ENCODE results near the gene THRB.

DNA sequence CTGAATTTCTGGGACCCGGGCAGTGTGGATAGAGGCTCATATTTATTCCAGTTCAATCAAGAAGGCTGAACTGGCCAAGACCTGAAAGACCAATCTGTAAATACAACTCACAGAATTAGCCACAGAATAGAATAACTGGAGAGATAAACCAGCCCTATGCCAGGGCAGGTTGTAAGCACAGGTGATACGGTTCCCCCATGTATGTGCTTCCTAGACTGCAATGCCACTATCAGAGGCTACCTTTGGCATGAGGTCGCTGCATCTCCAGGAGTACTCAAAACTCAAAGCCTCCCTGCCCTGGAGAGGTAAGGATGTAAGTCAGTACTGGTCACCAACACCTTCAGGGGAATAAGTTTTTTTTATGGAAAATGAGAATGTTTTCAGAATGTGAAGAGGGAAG lies 314.0 kb downstream of the THRB start:
- TF ChIP-seq, protein P1, sequence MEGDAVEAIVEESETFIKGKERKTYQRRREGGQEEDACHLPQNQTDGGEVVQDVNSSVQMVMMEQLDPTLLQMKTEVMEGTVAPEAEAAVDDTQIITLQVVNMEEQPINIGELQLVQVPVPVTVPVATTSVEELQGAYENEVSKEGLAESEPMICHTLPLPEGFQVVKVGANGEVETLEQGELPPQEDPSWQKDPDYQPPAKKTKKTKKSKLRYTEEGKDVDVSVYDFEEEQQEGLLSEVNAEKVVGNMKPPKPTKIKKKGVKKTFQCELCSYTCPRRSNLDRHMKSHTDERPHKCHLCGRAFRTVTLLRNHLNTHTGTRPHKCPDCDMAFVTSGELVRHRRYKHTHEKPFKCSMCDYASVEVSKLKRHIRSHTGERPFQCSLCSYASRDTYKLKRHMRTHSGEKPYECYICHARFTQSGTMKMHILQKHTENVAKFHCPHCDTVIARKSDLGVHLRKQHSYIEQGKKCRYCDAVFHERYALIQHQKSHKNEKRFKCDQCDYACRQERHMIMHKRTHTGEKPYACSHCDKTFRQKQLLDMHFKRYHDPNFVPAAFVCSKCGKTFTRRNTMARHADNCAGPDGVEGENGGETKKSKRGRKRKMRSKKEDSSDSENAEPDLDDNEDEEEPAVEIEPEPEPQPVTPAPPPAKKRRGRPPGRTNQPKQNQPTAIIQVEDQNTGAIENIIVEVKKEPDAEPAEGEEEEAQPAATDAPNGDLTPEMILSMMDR (IDR thresholded peaks at IDR 0.05 in 8 of 11, conservative IDR thresholded peaks at IDR 0.05 in 3 of 11): no peak
- TF ChIP-seq POLR2A (IDR thresholded peaks at IDR 0.05): no peak
- no peak for TF ChIP-seq POLR2AphosphoS5 (IDR thresholded peaks at IDR 0.05)
